ENCODE data around the gene MRPL39. TPM values are rescaled to one million over a fixed set of nuclear protein-coding genes. Genes with fewer than 3 reads are reported as not detected.

Gene MRPL39
- total and polyA plus RNA-seq, 2 donors (not counting 1 experiment from before 2014, with no cell fraction given): 10.1 to 19.7 TPM

- no peak for TF ChIP-seq EZH2 (IDR thresholded peaks at IDR 0.05; ENCODE audit: borderline replicate concordance, insufficient read depth, low read depth, low read length, poor library complexity, severe bottlenecking)
- TF ChIP-seq, protein P1, sequence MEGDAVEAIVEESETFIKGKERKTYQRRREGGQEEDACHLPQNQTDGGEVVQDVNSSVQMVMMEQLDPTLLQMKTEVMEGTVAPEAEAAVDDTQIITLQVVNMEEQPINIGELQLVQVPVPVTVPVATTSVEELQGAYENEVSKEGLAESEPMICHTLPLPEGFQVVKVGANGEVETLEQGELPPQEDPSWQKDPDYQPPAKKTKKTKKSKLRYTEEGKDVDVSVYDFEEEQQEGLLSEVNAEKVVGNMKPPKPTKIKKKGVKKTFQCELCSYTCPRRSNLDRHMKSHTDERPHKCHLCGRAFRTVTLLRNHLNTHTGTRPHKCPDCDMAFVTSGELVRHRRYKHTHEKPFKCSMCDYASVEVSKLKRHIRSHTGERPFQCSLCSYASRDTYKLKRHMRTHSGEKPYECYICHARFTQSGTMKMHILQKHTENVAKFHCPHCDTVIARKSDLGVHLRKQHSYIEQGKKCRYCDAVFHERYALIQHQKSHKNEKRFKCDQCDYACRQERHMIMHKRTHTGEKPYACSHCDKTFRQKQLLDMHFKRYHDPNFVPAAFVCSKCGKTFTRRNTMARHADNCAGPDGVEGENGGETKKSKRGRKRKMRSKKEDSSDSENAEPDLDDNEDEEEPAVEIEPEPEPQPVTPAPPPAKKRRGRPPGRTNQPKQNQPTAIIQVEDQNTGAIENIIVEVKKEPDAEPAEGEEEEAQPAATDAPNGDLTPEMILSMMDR (IDR thresholded peaks at IDR 0.05): no peak
- CTCF ChIA-PET: interaction anchor here (0.6 to 1.7 kb wide), 6 partner anchors 9 to 182 kb away, joined by 3 to 6 read pairs (median 4); no protein-coding TSS in a partner anchor
- Mint-ChIP-seq H3K27me3 (no peaks in the 10 kb centered on the region), H3K27ac (peak overlapping the region; percentile 81), H3K4me3 (peak overlapping the region; percentile 61), H3K4me1 (peaks cover 86% of the 10 kb centered on the region), H3K9me3 (ENCODE audit: insufficient read depth) (no peaks in the 10 kb centered on the region)
- Histone ChIP-seq H2AFZ (ENCODE audit: insufficient read depth, low read depth, low read length, poor library complexity, severe bottlenecking) (peak overlapping the region; percentile 23), H3K4me2 (replicated peaks; ENCODE audit: low read depth, low read length, poor library complexity, severe bottlenecking) (peak overlapping the region; percentile 36), H3K27me3 (replicated peaks in 1 of 4; ENCODE audit: control extremely low read depth in 1 of 4, control insufficient read depth in 3 of 4, insufficient read depth in 4 of 4, low read length in 3 of 4) (no peaks in the 10 kb centered on the region), H3K27ac (ENCODE audit: low read length in 2 of 2) (peak overlapping the region; percentile 33 to 65), H3K9ac (ENCODE audit: low read length) (no peak overlapping the region), H3K36me3 (replicated peaks in 1 of 2; ENCODE audit: control extremely low read depth in 1 of 2, control insufficient read depth in 1 of 2, extremely low read depth in 1 of 2, insufficient read depth in 2 of 2, low read length in 1 of 2) (peaks cover 0 to 3% of the 10 kb centered on the region in 2 experiments), H4K20me1 (ENCODE audit: control insufficient read depth, insufficient read depth, low read length, poor library complexity, severe bottlenecking) (no peaks in the 10 kb centered on the region), H3K4me1 (ENCODE audit: control insufficient read depth in 2 of 2, insufficient read depth in 2 of 2, low read length in 2 of 2) (peaks cover 50 to 61% of the 10 kb centered on the region in 2 donors), H3K9me3 (ENCODE audit: control extremely low read depth in 1 of 3, control insufficient read depth in 2 of 3, insufficient read depth in 1 of 3, low read length in 2 of 3) (no peaks in the 10 kb centered on the region), H3K79me2 (ENCODE audit: control insufficient read depth, insufficient read depth, low read length) (peaks cover 18% of the 10 kb centered on the region), H3K4me3 (ENCODE audit: control extremely low read depth in 1 of 5, extremely low read depth in 1 of 5, insufficient read depth in 1 of 5, low read depth in 2 of 5, low read length in 4 of 5) (no peak overlapping the region)
- no CpG with 5 or more reads among the region's 5 CpGs for WGBS (ENCODE audit: insufficient coverage)
- peak; percentile 22 for ATAC-seq (ENCODE audit: low read depth)
- POLR2A ChIA-PET: no interaction called here
- peak; percentile 54 for DNase-seq
- intact Hi-C loops (cut with micrococcal nuclease): loop anchor here (2.0 to 10.0 kb wide), 3 partner anchors 15 to 393 kb away; no protein-coding TSS in a partner anchor
These were observed 39.0 kb downstream of the MRPL39 start for GRCh38 chr21:25568246-25568645.

- H2AFZ ChIP-seq (ENCODE audit: insufficient read depth, low read depth, low read length, poor library complexity, severe bottlenecking): peak overlapping the region; percentile 40
- H3K9ac ChIP-seq (ENCODE audit: low read length): no peak overlapping the region
- H3K4me2 ChIP-seq (replicated peaks; ENCODE audit: low read depth, low read length, poor library complexity, severe bottlenecking): peak overlapping the region; percentile 29
- H3K4me1 Mint-ChIP-seq: peaks cover 86% of the 10 kb centered on the region
- H3K4me3 ChIP-seq (ENCODE audit: control extremely low read depth in 1 of 5, extremely low read depth in 1 of 5, insufficient read depth in 1 of 5, low read depth in 2 of 5, low read length in 4 of 5): no peak overlapping the region
- no peaks in the 10 kb centered on the region for H3K27me3 ChIP-seq (replicated peaks in 1 of 4; ENCODE audit: control extremely low read depth in 1 of 4, control insufficient read depth in 3 of 4, insufficient read depth in 4 of 4, low read length in 3 of 4)
- WGBS (ENCODE audit: insufficient coverage): 74% methylated on average over 2 of the region's 4 CpGs
- CTCF ChIA-PET: interaction anchor here (0.6 to 1.7 kb wide), 5 partner anchors 9 to 181 kb away, joined by 3 to 6 read pairs (median 3); no protein-coding TSS in a partner anchor
- no peaks in the 10 kb centered on the region for H4K20me1 ChIP-seq (ENCODE audit: control insufficient read depth, insufficient read depth, low read length, poor library complexity, severe bottlenecking)
- peaks cover 26% of the 10 kb centered on the region for H3K79me2 ChIP-seq (ENCODE audit: control insufficient read depth, insufficient read depth, low read length)
- no peaks in the 10 kb centered on the region for H3K27me3 Mint-ChIP-seq
- no peaks in the 10 kb centered on the region for H3K9me3 ChIP-seq (ENCODE audit: control extremely low read depth in 1 of 3, control insufficient read depth in 2 of 3, insufficient read depth in 1 of 3, low read length in 2 of 3)
- H3K36me3 ChIP-seq (replicated peaks in 1 of 2; ENCODE audit: control extremely low read depth in 1 of 2, control insufficient read depth in 1 of 2, extremely low read depth in 1 of 2, insufficient read depth in 2 of 2, low read length in 1 of 2): peaks cover 0 to 3% of the 10 kb centered on the region in 2 experiments
- peak overlapping the region; percentile 47 for H3K4me3 Mint-ChIP-seq
- peak overlapping the region; percentile 85 for H3K27ac Mint-ChIP-seq
- peaks cover 49 to 65% of the 10 kb centered on the region in 2 donors for H3K4me1 ChIP-seq (ENCODE audit: control insufficient read depth in 2 of 2, insufficient read depth in 2 of 2, low read length in 2 of 2)
- no peak for ATAC-seq (ENCODE audit: low read depth)
- TF ChIP-seq, protein P1 (IDR thresholded peaks at IDR 0.05): no peak
- TF ChIP-seq EZH2 (IDR thresholded peaks at IDR 0.05; ENCODE audit: borderline replicate concordance, insufficient read depth, low read depth, low read length, poor library complexity, severe bottlenecking): no peak
- DNase-seq: no peak
- POLR2A ChIA-PET: no interaction called here
- intact Hi-C loops (cut with micrococcal nuclease): loop anchor here (1.0 to 10.0 kb wide), 2 partner anchors 181 to 393 kb away; no protein-coding TSS in a partner anchor
- no peaks in the 10 kb centered on the region for H3K9me3 Mint-ChIP-seq (ENCODE audit: insufficient read depth)
- peak overlapping the region; percentile 30 to 57 for H3K27ac ChIP-seq (ENCODE audit: low read length in 2 of 2)
These were observed 39.8 kb downstream of the MRPL39 start for GRCh38 chr21:25567472-25567871.

Data from B cell (primary cell).